ENCODE measurements around the gene PTCD3. TPM values are rescaled to one million over a fixed set of nuclear protein-coding genes. Genes with fewer than 3 reads are reported as not detected.

Gene PTCD3
- total and polyA plus RNA-seq, 9 donors: 32.5 to 98.5 (median 79.4) TPM

DNA sequence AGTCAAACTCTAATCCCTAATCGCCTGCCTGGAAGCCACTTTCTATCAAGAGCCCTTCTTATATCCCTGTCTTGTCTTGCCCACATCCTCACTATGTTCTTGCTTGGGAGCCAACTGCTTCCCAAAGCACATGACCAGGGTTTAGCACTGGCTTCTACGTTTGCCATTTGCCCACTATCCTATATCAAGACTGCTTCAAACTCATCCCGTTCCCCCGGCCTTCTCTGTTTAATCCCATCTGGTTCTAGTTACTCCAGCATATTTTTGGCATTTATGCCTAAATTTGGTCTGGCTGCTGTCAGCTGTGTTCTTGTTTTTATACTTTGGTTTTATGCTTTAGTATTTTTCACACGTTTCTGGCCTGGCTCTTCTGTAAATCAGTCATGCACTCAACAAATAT lies 40.5 kb upstream of the PTCD3 start:
- H3K36me3 ChIP-seq: no peaks in the 10 kb centered on the region
- no peaks in the 10 kb centered on the region for H3K27me3 ChIP-seq
- 8 to 11% (median 8%) methylated on average over 5 of the region's 5 CpGs for WGBS, 3 donors
- intact Hi-C loops (cut with DNase I): loop anchor here in 1 of 4 donors (5.0 kb wide), 1 partner anchor 323 kb away; no protein-coding TSS in a partner anchor
- peak in 1 of 5 donors; percentile 32 for DNase-seq
- TF ChIP-seq POLR2A (IDR thresholded peaks at IDR 0.05) (no peak), EP300 (IDR thresholded peaks at IDR 0.05) (no peak)
- TF ChIP-seq, protein P1, sequence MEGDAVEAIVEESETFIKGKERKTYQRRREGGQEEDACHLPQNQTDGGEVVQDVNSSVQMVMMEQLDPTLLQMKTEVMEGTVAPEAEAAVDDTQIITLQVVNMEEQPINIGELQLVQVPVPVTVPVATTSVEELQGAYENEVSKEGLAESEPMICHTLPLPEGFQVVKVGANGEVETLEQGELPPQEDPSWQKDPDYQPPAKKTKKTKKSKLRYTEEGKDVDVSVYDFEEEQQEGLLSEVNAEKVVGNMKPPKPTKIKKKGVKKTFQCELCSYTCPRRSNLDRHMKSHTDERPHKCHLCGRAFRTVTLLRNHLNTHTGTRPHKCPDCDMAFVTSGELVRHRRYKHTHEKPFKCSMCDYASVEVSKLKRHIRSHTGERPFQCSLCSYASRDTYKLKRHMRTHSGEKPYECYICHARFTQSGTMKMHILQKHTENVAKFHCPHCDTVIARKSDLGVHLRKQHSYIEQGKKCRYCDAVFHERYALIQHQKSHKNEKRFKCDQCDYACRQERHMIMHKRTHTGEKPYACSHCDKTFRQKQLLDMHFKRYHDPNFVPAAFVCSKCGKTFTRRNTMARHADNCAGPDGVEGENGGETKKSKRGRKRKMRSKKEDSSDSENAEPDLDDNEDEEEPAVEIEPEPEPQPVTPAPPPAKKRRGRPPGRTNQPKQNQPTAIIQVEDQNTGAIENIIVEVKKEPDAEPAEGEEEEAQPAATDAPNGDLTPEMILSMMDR (IDR thresholded peaks at IDR 0.05): no peak
- peak overlapping the region; percentile 35 to 39 for H3K27ac ChIP-seq
- H3K4me1 ChIP-seq (ENCODE audit: insufficient read depth): peaks cover 7% of the 10 kb centered on the region
- H3K4me3 ChIP-seq: no peak overlapping the region
- H3K9me3 ChIP-seq: no peaks in the 10 kb centered on the region

DNA sequence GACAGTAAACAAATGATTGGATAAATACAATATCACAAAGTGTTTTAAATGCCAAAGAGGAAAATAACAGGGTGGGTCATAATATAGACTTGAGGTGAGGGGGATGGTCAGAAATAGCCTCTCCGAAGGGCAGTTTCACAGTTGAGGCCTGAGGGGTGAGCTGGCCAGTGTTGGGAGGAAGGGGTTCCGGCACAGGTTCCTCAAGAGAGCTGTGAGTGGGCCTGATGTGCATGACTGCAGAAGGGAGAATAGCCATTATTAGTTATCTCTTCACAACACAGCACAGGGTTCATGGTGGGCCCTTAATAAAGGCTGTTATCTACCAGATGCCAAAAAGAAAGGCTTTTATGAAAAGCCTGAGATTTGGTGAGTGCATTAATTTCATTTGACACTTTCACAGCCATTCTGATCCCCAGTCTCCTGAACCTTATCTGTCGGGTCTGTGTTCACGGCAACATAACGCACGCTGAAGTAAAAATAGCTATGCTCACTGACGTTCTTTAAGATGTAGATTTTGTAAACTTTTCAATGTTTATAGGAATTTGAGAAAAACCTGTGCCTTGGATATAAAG lies 39.9 kb upstream of the PTCD3 start:
- WGBS, 3 donors: 52 to 59% (median 57%) methylated on average over 7 of the region's 7 CpGs
- Histone ChIP-seq H3K4me3 (no peak overlapping the region), H3K27me3 (no peaks in the 10 kb centered on the region), H3K27ac (peak overlapping the region; percentile 35 to 39), H3K36me3 (no peaks in the 10 kb centered on the region), H3K4me1 (ENCODE audit: insufficient read depth) (peaks cover 7% of the 10 kb centered on the region), H3K9me3 (no peaks in the 10 kb centered on the region)
- DNase-seq: no peak
- intact Hi-C loops (cut with DNase I): loop anchor here in 1 of 4 donors (5.0 kb wide), 1 partner anchor 324 kb away; no protein-coding TSS in a partner anchor
- no peak for TF ChIP-seq POLR2A (IDR thresholded peaks at IDR 0.05)
- TF ChIP-seq EP300 (IDR thresholded peaks at IDR 0.05): no peak
- TF ChIP-seq, protein P1 (IDR thresholded peaks at IDR 0.05): no peak

DNA sequence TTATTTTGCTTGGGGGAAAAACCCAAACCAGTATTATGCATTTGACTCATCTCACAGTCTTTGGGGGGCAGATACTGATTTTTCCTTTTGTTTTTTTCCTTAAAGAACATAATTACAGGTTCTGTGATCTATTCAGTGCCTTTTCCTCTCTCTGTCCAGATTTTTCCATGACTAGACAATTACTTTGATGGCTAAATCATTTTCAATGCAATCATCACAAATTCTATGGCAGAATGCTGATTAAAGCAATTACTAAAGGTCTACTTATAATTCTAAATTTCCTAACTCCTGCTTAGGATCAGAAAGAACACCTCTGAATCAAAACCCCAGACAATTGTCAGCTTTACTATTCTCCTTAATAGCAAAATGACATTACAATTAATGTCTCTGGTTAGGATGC lies 39.1 kb upstream of the PTCD3 start:
- intact Hi-C loops (cut with DNase I): loop anchor here in 1 of 4 donors (5.0 kb wide), 1 partner anchor 325 kb away; no protein-coding TSS in a partner anchor
- H3K27me3 ChIP-seq: no peaks in the 10 kb centered on the region
- no peaks in the 10 kb centered on the region for H3K36me3 ChIP-seq
- peak overlapping the region in 1 of 2 donors; percentile 2 for H3K27ac ChIP-seq
- H3K9me3 ChIP-seq: no peaks in the 10 kb centered on the region
- no peak overlapping the region for H3K4me3 ChIP-seq
- TF ChIP-seq, protein P1 (IDR thresholded peaks at IDR 0.05): no peak
- no peak for TF ChIP-seq EP300 (IDR thresholded peaks at IDR 0.05)
- TF ChIP-seq POLR2A (IDR thresholded peaks at IDR 0.05): no peak
- no peak for DNase-seq
- H3K4me1 ChIP-seq (ENCODE audit: insufficient read depth): peaks cover 6% of the 10 kb centered on the region

DNA sequence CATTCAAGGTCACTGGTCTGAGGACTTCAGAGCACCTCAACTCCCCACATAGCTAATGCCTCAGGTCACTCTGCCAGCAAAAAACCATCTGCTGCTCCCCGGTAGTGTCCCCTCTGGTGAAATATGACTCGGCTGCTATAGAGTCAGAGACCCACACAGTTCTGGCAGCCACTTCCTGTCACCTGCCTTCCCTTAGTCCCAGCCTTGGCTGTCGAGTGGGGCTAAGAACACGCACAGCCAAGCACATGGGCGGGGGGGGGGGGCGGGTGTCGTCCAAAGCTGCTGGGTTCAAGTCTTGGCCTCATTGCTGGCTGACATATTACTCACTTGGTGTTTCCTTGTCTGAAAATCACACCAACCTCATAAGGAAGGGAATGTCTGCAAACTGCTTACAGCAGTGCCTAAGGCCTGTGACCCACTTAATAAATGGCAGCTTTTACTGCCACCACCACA lies 37.9 kb upstream of the PTCD3 start:
- H3K27ac ChIP-seq: no peak overlapping the region
- intact Hi-C loops (cut with DNase I): loop anchor here in 1 of 4 donors (5.0 kb wide), 1 partner anchor 326 kb away; no protein-coding TSS in a partner anchor
- TF ChIP-seq EP300 (IDR thresholded peaks at IDR 0.05) (no peak), POLR2A (IDR thresholded peaks at IDR 0.05) (no peak)
- TF ChIP-seq, protein P1 (IDR thresholded peaks at IDR 0.05): no peak
- no peak overlapping the region for H3K4me3 ChIP-seq
- H3K9me3 ChIP-seq: no peaks in the 10 kb centered on the region
- H3K36me3 ChIP-seq: no peaks in the 10 kb centered on the region
- WGBS, 3 donors: 58 to 75% (median 73%) methylated on average over 7 of the region's 7 CpGs
- no peaks in the 10 kb centered on the region for H3K27me3 ChIP-seq
- peaks cover 8% of the 10 kb centered on the region for H3K4me1 ChIP-seq (ENCODE audit: insufficient read depth)
- no peak for DNase-seq

Data from ovary (tissue), 9 donors.